GM13977 (cell line): ENCODE measurements around the gene PPP3R1.

Source experiments
- DNase-seq: peaks from one replicate; pipeline ENCODE4 v3.0.0; 2012; ENCODE audit warnings: low spot score
- CTCF ChIP-seq: IDR thresholded peaks from 2 replicates; pipeline ENCODE4 v1.5.1; 2012; ENCODE audit warnings: mild to moderate bottlenecking, control low read depth; ENCODE audit not compliant: insufficient read depth; ENCODE audit errors: extremely low read depth, missing control alignments
- in situ Hi-C: fragments of 300-500 bp; cut with MboI; formaldehyde crosslinking; loops from one replicate; pipeline ENCODE4 v1.12.0; 2022; ENCODE audit warnings: low sequenced_read_pairs, low pct_unique_long_range_greater_than_20kb, mixed read lengths, inconsistent platforms; ENCODE audit not compliant: unreplicated experiment

Gene PPP3R1

DNA sequence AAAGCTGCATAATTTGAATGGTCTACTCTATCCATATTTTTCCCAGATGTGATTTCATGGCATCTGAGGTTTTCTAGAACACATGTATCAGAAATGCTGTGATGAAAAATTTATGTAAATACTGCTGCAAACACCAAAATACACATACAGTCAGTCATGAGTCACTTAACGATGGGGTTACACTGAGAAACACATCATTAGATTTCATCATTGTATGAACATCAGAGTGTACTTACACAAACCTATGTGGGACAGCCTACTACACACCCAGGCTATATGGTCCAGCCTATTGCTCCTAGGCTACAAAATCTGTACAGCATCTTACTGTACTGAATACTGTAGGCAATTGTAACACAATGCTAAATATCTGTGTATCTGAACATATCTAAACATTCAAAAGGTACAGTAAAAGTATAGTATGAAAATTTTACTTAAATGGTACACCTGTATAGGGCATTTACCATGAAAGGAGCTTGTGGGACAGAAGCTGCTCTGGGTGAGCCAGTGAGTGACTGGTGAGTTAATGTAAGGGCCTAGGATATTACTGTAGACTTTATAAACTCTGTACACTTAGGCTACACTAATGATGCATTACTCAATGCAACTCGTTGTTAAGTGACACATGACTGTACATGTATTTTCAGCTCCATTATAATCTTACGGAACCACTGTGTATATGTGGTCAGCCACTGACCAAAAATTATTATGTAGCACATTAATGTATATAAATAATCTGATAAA lies 61.2 kb downstream of the PPP3R1 start:
- no peak for DNase-seq

GRCh38 chr2:68189991-68190784 lies 62.1 kb downstream of the PPP3R1 start:
- no peak for TF ChIP-seq CTCF
- no peak for DNase-seq
- in situ Hi-C loops: no loop called here

More for the DNA sequence above, 61.2 kb downstream of the PPP3R1 start:
- in situ Hi-C loops: no loop called here
- no peak for TF ChIP-seq CTCF

DNA sequence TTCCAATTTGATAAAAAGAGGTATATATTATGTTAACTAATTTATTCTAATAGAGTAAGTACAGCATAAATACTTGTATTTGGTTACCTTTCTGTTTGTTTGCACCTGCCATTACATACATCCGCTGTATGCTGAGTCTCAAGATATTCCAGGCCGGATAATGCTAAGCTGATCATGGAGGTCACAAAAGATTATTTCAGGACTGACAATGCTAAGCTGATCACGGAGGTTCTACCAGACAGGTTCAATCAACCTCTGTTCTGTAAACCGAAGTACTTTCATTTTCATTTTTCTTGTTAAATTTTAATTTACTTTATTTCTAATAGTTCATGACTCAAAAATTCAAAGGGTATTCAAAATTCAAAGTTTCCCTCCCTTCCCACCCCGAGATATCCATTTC lies 63.5 kb downstream of the PPP3R1 start:
- in situ Hi-C loops: no loop called here

DNA sequence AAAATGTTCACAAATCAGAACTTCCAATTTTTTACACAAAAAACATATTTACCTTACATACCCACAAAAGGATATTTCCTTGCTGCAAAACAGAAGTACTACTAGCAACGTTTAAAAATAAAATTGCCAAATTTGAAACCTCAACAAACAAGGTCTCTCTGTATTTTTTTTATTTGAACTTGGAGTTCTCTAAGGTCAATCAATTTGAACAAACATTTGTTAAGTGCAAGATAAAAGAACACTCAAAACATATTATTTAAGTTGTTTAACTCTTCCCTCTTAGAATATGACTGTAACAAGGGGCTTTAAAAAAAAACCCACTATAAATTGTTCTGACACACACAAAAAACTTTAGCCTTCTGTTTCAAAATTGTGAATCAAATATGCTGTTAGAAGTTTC lies 65.0 kb downstream of the PPP3R1 start:
- in situ Hi-C loops: no loop called here
- TF ChIP-seq CTCF: no peak
- no peak for DNase-seq

More for the DNA sequence above, 63.5 kb downstream of the PPP3R1 start:
- TF ChIP-seq CTCF: no peak
- DNase-seq: no peak

- TF ChIP-seq CTCF: peak; percentile 46
- DNase-seq: no peak
- in situ Hi-C loops: no loop called here
Observed at GRCh38 chr2:68185541-68186164, 66.7 kb downstream of the PPP3R1 start.

DNA sequence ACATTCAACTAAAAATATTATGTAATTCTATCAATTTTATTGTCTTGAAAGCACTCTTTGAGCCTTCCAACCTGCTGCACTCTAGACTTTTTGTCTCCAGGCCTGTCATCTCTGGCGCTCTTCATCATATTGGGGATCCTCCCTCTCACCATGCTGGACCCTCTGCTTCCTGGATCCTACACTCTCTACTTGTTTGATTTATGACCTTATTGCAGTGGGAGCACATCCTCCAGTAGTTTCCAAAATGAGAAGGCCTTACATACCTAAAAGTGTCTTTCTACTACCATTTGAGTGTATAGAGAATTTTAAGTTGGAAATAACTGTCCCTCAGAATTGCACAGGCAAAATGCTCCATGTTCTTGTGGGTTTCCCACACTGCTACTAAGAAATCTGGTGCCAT lies 69.4 kb downstream of the PPP3R1 start:
- DNase-seq: no peak
- in situ Hi-C loops: no loop called here
- TF ChIP-seq CTCF: no peak
